ENCODE results near the gene IPO9. TPM values are rescaled to one million over a fixed set of nuclear protein-coding genes. Genes with fewer than 3 reads are reported as not detected.

IPO9 gene
- total RNA-seq, 2 donors from 2014 or later: 54.3 to 70.2 TPM

Other genes with a start within 250 kb of the IPO9 start
- gene SHISA4, start 59.7 kb downstream of the IPO9 start, total RNA-seq: 1 to 10 TPM in 1 of 2 donors, under 1 TPM in 1; 0.69 to 1.6 TPM
- not detected for gene LMOD1, start 117.4 kb downstream of the IPO9 start, total RNA-seq
- gene TIMM17A, start 126.3 kb downstream of the IPO9 start, total RNA-seq: 10 to 100 TPM; 40.5 to 93.4 TPM
- gene RNPEP, start 153.5 kb downstream of the IPO9 start, total RNA-seq: 10 to 100 TPM; 36.9 to 39.8 TPM
- under 1 TPM; 0.32 to 0.64 TPM for gene ELF3, start 181.4 kb downstream of the IPO9 start, total RNA-seq

All from activated T-helper 17 cell treated with anti-CD3 and anti-CD28 coated beads, Interleukin-2, amount 50 U/mL, for 72 hours (primary cell).